ENCODE results near the gene TMEM132E.

GRCh38 chr17:34556931-34557330 is 22.5 kb upstream of the TMEM132E start:
- TF ChIP-seq ZNF324 (tag by site-specific recombination; IDR thresholded peaks at IDR 0.05), result no peak
- no peak for TF ChIP-seq ZNF114 (tag by site-specific recombination; IDR thresholded peaks at IDR 0.05)
- no peak for TF ChIP-seq ZNF221 (tag by site-specific recombination; IDR thresholded peaks at IDR 0.05; ENCODE audit: borderline replicate concordance)
- TF ChIP-seq ZNF776 (tag by site-specific recombination; IDR thresholded peaks at IDR 0.05; ENCODE audit: borderline replicate concordance), result no peak
- no peak for TF ChIP-seq ZNF184 (tag by site-specific recombination; IDR thresholded peaks at IDR 0.05)

Measured in HEK293 (cell line).